HG03066 (cell line): ENCODE data around the gene C17orf100.
"Not testable (repeated sequence)": the region's sequence is repeated elsewhere in the genome, so short reads cannot be mapped to it uniquely, and the experiment has no call there.

Experiments
- ATAC-seq: cut with Tn5 transposase; IDR thresholded peaks from one replicate; pipeline ENCODE4 v1.9.1; 2021; ENCODE audit warnings: low read depth; ENCODE audit not compliant: unreplicated experiment

The C17orf100 gene

DNA sequence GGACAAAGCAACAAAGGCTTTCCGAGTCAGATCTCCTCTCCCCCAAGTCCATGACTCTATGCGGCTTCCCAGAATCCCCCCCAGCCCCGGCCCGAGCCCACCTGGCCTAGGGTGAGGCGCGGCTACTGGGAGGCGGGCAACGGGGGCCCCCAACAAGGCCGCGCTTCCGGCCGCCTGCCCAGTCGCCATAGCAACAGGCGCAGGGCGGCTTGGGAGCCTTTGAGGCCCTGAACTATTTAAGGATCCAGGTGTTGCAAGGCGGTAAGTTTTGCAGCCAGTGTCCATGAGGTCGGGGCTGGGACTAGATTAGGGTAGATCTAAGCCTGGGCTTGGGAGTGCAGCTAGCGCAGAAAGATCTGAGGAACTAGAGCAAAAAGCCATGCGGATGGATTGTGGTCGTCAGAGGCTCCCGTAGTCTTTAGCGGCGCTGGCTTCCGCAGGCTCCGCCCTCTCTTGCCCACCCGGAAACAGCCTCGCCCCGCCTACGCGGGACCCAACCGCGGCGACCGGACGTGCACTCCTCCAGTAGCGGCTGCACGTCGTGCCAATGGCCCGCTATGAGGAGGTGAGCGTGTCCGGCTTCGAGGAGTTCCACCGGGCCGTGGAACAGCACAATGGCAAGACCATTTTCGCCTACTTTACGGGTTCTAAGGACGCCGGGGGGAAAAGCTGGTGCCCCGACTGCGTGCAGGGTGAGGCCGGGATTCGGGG lies 10.9 kb upstream of the C17orf100 start, which contains the start of the genes KIAA0753 and TXNDC17:
Gene KIAA0753, minus strand, starts transcription at position 176 of the 711 bp plus-strand sequence. CDS start 5,608 bp downstream, outside the sequence.
Gene TXNDC17, plus strand, starts transcription at position 525 of the 711 bp plus-strand sequence. Its CDS starts 23 bp downstream, at position 548.
- ATAC-seq, result peak; percentile 83

DNA sequence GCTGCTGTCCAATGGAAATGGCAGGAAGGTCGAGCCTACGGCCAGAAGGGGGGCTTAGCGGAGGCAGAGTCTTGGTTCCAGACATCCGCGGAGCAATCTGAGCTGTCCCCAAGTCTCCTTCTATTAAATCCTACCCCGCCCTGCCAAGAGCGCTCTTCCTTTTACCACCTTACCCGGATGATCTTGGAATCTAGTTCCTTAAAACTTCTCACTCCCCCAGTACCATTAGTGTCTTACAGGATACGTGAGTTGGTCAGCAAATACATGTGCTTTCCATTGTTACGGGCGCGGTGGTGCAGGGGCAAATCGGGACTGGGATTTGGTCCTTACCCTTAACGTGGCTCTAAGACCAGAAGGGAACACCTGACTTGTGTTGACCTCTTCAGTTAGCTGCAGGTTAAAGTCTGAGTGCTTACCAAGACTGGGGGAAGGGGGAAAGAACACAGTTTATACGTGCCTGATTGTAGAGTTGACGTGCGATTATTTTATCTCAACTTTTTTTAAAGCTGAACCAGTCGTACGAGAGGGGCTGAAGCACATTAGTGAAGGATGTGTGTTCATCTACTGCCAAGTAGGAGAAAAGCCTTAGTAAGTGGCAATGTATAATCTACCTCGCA lies 10.2 kb upstream of the C17orf100 start:
- peak; percentile 16 for ATAC-seq

DNA sequence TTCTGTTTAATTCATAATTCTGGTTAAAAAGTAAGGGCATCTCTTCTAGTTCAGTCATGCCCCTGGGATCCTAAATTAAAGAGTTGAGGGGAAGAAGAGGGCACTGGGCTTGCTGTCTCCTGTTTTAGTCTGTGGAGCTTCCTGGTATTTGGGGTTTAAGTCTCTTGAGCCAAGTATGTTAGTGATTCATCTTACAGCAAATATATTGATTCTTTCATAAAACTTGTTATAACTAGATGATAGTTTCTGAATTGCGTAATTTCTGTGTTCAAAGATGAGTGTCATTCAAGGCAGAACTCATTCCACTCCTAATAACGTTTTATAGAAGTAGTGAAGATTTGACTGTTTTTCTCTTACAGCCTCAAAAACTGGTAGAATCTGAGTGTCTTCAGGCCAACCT lies 9.0 kb upstream of the C17orf100 start:
- ATAC-seq, result no peak

DNA sequence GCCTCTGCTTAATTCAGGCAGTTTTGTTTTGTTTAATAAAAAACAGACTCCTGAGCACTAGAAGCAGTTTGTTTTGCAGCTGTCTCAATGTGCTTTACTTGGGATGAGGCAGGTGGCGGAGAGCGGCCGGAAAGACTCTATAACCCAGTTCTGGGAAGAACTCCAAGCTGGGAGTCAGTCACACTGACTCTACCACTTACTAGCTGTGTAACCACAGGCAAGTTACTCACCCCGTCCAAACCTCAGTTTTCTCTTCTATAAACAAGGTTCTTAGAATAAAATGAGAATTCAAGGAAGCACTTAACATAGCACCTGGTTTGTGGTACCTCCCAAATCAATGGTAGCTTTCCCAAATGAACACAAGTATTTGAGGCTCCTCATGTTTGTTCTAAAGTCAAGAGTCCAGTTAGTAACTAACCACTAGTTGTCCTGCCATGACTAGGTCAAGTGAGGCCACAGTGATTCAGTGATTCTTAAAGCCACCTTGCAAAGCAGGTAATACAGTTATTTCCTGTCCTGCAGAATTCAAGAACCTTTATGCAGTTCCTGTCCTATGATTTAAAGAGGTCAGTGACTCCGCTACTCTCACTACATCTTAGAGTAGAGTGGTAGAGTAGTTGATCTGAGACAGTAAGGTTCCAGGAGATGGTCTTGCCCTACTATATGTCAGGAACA lies 8.0 kb upstream of the C17orf100 start:
- ATAC-seq, result no peak

DNA sequence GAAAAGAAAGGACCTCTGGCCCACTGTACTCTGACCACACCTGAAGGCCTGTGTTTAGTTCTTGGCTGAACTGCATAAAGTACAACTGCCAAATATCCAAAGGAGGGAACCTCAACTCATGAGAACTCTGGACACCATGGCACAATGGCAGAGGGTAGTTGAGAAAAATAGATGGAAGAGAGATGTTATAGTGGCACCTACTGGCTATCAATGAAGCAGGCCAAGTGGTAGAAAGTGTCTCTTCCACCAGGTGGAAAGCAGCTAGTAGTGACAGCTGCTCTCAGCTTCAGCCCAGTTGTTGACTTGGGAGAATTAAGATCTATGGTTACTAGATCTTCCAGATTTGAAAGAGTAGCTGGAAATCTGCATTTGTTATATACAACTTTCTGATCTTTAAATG lies 3.4 kb upstream of the C17orf100 start:
- ATAC-seq, result no peak

DNA sequence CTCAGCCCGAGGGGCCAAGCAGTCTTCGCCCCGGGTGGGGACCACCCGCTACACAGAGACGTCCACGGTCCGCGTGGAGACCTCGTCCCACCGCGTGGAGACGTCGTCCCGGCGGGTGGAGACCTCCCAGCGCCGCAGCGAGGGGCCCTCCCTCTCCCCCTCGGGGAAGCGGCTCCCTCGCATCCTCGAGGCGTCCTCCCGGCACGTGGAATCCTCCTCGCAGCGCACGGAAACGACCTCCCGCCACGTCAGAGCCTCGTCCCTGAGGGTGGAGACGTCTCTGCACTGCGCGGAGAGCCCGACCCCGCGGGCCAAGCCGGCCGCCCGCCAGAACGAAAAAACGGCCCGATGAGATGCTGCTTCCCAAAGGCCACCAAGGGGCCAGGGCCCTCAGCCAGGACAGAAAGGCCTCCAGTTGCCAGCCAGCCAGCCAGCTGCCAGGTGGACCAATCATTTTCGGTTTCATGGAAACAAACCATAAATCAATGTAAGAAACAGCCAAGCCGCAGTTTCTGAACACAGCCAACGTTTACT lies 424 bp downstream of the C17orf100 start:
- no peak for ATAC-seq

DNA sequence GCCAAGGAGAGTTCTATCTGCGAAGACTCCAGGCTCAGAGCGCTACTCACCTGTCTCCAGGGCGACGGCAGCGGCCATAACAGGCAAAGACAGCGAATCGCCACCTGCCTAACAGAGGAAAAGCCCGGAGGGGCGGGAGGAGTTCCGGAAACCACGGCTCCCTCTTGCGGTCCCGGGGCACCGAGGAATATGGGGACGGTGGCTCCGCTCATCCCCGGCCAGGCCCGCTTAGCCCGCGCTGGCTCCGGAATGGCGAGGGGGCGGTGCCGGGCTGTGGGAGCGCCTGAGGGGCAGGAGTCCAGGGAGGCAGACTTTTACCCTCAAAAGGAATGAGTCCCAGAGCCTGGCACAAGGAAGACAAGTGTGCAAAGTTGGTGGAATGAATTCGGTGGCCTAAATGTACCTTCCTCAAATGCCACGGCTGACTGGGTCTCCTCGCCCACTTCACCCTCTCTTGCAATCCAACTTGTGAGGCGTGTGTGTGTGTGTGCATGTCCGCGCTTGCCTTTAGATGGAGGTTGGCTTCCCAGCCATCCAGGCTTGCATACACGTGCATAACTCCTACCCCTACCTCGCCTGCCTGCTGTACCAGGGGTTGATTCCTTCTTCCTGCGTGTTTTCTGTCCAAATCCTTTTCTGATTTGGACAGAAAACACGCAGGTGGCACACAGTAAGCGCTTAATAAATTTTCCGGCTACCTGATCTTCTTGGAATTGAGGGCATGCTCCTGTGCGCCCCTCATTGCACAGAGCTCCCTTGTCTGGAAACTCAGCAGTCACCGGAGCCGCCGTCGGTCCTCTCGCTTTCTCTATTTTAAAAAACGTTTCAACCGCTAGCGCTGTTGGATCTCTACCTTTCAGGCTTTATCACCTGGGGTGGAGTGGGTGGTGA lies 3.5 kb downstream of the C17orf100 start:
- ATAC-seq, result no peak

DNA sequence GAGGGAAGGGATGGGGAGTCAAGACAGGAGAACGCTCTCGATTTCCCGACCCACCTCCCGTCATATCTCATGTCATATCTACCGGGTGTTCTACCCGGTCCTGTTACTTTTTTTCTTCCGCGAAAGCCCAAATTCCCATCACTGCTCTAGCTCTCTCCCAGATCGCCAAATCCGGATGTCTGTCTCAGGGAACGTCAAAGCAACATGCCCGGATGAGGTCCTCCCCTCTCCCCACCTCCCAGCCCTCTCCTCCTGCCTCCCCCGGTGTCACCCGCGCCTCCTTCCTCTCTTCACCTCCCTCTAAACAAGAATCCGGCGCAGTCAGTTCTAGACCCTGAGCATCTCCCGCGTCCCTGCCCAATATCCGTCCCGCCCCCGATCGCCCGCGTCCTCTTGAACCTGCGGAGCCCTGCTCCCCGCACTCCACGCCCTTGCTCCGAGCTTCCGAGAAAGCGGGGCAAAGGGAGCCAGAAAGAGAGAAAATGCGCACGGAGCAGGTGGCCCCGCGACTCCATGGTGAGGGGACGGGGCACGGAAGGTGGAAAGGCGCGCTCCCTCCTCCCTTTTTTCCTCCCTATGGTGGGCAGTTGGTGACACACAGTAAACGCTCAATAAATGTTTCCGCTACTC lies 4.3 kb downstream of the C17orf100 start:
- ATAC-seq, result not testable (repeated sequence)

DNA sequence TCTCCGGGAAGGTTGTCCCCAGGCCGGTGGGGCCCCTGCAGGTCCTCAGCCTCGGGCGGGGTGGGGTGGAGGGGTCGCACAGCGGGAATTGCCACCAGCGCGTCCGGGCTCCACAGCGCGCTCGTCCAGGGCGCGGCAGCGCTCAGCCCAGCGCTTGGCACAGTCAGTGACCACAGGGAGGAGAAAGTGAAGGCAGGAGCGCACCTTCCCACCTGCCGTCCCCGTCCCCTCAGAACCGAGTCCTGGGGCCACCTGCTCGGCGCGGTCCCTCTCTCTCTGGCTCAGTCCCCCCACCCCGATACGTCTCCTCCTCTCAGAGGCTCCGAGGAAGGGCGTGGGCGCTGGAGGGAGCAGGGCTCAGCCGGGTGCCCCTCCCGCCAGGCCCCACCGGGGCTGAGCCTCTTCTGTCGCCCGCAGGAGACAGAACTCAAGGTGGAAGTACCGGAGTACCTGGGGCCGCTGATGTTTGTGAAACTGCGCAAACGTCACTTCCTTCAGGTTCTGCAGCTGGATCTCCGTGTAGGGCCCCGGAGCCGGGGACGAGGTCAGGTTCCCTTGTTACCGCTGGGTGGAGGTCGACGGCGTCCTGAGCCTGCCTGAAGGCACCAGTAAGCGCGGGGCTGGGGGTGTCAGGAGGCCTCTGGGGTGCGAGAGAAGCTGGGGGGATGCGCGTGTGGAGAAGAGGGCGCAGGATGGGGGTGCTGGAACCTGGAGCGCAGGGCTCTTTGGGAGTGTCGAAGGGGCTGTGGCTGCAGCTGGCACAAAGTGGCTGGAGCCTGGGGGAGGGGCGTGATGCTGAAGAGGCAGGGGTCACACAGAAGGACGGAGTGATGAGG lies 5.5 kb downstream of the C17orf100 start:
- ATAC-seq, result not testable (repeated sequence)

DNA sequence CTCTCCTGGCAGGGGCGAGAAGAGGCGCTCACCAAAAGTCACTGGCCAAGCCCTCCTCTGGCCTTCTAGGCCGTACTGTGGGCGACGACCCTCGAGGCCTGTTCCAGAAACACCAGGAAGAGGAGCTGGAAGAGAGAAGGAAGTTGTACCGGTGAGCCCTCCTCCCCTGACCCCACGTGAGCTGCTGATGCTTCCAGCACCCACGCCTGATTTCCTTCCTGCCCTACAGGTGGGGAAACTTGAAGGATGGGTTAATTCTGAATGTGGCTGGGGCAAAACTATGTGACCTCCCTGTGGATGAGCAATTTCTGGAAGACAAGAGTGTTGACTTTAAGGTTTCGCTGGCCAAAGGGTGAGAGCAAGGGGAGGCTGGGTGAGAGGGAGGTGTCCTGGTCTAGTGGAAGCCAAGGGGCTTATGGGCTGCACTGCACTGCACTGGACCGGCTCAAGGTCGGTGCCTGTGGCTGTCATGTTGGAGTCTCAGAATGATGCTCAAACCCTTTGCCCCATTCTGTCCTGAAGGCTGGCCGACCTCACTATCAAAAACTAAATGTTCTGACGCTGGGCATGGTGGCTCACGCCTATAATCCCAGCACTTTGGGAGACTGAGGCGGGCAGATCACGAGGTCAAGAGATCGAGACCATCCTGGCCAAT lies 6.2 kb downstream of the C17orf100 start:
- no peak for ATAC-seq

DNA sequence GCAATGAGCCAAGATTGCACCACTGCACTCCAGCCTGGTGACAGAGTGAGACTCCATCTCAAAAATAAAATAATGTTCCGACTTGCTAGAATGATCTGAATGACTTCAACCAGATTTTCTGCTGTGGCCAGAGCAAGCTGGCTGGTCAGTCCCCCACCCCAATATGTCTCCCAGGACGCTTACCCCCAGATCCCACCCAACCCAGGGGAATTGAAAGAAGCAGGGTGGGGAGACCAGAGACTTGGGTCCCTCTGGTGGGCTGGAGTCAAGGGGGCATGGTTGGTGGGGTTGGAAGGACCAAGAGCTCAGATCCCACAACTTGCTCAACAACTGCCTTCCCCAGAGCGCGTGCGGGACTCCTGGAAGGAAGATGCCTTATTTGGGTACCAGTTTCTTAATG lies 6.8 kb downstream of the C17orf100 start:
- not testable (repeated sequence) for ATAC-seq

DNA sequence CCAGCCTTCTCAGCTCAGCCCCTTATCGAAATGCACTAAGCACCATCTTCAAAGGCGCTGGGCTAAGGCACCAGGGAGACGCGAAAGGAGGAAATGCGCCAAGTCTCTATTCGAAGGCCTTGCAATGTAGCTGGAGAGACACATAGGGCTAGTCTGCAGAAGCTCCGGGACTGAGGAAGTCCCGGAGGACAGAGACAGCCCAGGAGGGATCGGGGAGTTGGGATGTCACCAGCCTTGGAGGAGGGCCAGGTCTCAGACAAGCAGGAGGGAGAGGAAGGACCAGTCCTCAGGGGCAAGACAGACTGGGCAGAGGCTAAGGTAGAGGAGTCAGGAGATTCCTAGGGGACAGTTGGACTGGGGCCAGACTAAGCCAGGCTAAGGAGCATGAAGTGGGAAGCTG lies 8.5 kb downstream of the C17orf100 start:
- no peak for ATAC-seq

DNA sequence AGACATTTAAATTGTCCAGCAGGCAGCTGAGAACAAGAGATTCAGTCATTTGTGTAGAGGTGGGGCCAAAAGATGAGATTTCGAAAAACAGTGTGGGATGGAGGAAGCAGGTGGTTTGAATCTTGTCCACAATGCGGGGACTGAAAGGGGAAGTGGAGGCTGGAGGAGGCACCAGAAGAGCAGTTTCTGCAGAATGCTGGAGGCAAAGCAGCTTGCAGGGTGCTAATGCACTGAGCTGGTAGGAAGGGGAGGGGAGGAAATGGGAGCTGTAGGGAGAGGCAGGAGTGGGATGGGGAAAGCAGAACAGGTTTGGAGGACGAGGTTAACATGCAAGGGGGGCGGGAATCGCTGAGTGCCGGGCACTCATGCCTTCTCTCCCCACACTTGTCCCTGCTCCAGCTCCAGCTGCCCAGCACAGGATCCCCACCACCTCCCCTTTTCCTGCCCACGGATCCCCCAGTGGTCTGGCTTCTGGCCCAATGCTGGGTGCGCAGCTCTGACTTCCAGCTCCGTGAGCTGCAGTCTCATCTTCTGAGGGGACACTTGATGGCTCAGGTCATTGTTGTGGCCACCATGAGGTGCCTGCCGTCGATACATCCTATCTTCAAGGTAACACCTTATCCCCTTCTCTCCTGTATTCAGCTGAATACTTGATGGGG lies 9.4 kb downstream of the C17orf100 start:
- no peak for ATAC-seq

DNA sequence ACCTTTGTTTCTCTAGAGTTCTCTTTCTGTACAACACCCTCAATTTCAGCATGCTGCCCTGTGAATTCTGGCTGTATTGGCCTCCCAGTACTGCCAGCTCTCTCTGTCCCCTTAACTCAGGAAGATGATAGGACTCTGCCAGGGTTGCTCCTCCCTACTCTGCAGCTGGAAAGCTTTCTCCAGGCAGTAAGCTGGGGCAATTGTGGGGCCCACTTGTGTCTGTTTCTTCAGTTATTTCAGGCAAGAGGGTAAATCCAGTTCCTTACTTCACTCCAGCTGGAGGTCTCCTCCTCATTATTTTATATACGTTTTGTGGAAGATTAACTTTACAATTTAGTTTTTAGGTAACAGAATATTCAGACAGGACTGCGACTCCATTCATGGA lies 9.9 kb downstream of the C17orf100 start:
- no peak for ATAC-seq

DNA sequence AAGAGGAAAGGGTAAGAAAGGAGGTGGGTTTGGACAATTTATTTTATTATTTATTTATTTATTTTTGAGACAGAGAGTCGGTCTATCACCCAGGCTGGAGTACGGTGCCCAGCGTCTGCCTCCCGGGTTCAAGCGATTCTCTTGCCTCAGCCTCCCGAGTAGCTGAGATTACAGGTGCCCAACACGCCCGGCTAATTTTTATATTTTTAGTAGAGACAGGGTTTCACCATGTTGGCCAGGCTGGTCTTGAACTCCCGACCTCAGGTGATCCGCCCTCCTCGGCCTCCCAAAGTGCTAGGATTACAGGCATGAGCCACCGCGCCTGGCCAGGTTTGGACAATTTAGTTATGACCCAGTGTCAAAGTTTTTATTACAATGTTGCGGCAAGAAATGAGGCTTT lies 11.6 kb downstream of the C17orf100 start:
- not testable (repeated sequence) for ATAC-seq

DNA sequence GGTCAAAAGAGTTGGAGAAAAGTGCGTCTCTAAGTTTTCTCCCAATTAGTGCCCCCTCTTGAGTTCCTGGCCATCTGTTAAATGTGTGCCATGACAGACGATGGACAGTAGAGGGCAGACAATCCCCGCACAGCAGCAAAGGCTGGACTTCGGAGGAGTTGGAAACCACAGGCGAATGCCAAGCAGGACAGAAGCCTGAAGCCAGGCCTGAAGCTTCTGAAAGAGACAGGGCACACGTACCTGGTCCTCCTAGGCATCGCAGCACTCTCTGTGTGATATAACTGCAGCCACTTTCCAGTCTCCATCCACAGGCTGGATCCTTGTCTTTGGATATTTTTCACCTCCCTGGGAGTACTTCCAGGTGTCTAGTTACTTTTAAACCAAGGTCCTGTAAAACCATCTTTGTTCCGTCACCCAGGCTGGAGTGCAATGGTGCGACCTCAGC lies 14.5 kb downstream of the C17orf100 start:
- ATAC-seq, result no peak

DNA sequence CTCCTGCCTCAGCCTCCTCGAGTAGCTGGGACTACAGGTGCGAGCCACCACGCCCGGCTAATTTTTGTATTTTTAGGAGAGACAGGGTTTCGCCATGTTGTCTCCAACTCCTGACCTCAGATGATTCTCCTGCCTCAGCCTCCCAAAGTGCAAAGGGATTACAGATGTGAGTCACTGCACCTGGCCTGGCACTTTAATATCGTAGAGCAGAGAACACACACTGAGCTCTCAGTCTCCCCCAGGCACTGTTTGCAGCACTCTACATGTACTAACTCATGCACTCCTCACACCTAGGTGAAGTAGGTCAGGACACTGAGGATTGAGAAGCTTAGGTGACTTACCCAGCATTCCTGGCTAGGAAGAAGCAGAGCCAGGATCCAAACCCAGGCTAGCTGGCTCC lies 15.0 kb downstream of the C17orf100 start:
- ATAC-seq, result no peak

DNA sequence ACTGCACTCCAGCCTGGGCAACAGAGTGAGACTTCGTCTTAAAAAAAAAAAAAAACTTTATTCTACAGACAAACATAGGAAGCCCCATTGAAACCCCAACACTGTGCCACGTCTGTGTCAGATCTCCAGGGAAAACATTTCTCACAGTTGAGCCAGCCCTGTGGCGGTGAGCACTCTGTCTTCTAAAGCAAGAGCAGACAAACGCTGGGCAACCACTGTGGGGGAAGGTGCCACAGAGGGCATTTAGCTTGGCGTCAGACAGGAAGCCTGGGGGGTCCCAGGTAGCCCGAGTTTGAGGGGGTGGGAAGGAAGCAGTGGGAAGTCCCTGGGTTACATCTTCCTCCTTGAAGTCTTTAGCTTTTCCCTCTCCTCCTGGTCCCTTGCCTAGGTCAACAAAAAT lies 16.0 kb downstream of the C17orf100 start:
- no peak for ATAC-seq
